Thymus (tissue), 11 donors: ENCODE results near the gene IFI35. TPM values are rescaled to one million over a fixed set of nuclear protein-coding genes. Genes with fewer than 3 reads are reported as not detected.
"Not testable (repeated sequence)": the region's sequence is repeated elsewhere in the genome, so short reads cannot be mapped to it uniquely, and the experiment has no call there.

Experiments
- DNase-seq, 9 donors: peaks; one replicate each; pipeline ENCODE4 v3.0.0-alpha.2; 2013; ENCODE audit warnings: low spot score in 9 of 9, low read depth in 6 of 9, missing footprints in 1 of 9
- H3K27ac ChIP-seq, 2 donors: one replicate each; pipeline ENCODE4 v1.5.1; 2013; ENCODE audit warnings: control low read depth in 1 of 2, low read depth in 1 of 2, low read length in 1 of 2, mild to moderate bottlenecking in 1 of 2, moderate library complexity in 1 of 2
- H3K27me3 ChIP-seq, 2 donors: one replicate each; pipeline ENCODE4 v1.5.1; 2013; ENCODE audit warnings: low read length in 1 of 2; ENCODE audit not compliant: control insufficient read depth in 2 of 2, insufficient read depth in 1 of 2
- H3K36me3 ChIP-seq, 2 donors: one replicate each; pipeline ENCODE4 v1.5.1; 2013; ENCODE audit warnings: low read length in 1 of 2, mild to moderate bottlenecking in 1 of 2, moderate library complexity in 1 of 2; ENCODE audit not compliant: control insufficient read depth in 2 of 2, insufficient read depth in 2 of 2
- H3K4me1 ChIP-seq, 2 donors: one replicate each; pipeline ENCODE4 v1.5.1; 2013; ENCODE audit warnings: low read length in 2 of 2; ENCODE audit not compliant: control insufficient read depth in 2 of 2, insufficient read depth in 2 of 2
- H3K4me3 ChIP-seq, 2 donors: one replicate each; pipeline ENCODE4 v1.5.1; 2013; ENCODE audit warnings: low read length in 2 of 2, control low read depth in 1 of 2, mild to moderate bottlenecking in 1 of 2
- H3K9me3 ChIP-seq, 2 donors: one replicate each; pipeline ENCODE4 v1.5.1; 2013; ENCODE audit warnings: low read length in 1 of 2, mild to moderate bottlenecking in 1 of 2; ENCODE audit not compliant: control insufficient read depth in 2 of 2, insufficient read depth in 1 of 2
- WGBS: extraction: QIAGEN DNeasy Blood & Tissue Kit; methylation state at CpG from one replicate; pipeline ENCODE4 v1.1.7; 2013; 5-methylcytosine and 5-hydroxymethylcytosine counted together
- polyA plus RNA-seq: library from polyadenylated mRNA; stranded (reverse); fragments of 200-250 nt; gene quantifications from one replicate; pipeline ENCODE4 v1.2.3, GENCODE V29; 2013
- total RNA-seq: library from RNA; stranded (reverse); fragments of 120-200 nt; gene quantifications from one replicate; pipeline ENCODE4 v1.2.4, GENCODE V29; 2013
- donor health status: healthy.

Gene IFI35
- total and polyA plus RNA-seq, 2 donors = 47.6 to 53.1 TPM

DNA sequence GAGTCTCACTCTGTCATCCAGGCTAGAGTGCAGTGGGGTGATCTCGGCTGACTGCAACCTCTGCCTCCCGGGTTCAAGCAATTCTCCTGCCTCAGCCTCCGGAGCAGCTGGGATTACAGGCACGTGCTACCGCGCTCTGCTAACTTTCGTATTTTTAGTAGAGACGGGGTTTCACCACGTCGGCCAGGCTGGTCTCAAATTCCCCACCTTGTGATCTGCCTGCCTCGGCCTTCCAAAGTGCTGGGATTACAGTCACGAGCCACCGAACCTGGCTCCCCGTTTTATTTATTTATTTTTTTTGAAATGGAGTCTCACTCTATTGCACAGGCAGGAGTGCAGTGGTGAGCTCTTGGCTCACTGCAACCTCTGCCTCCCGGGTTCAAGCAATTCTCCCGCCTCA lies 30.9 kb upstream of the IFI35 start:
- 93% methylated on average over 16 of the region's 16 CpGs for WGBS
- H3K36me3 ChIP-seq, DNase-seq, H3K9me3 ChIP-seq, H3K27ac ChIP-seq, H3K4me3 ChIP-seq, H3K27me3 ChIP-seq: not testable (repeated sequence)
- peaks cover 3 to 13% of the 10 kb centered on the region in 2 donors for H3K4me1 ChIP-seq

DNA sequence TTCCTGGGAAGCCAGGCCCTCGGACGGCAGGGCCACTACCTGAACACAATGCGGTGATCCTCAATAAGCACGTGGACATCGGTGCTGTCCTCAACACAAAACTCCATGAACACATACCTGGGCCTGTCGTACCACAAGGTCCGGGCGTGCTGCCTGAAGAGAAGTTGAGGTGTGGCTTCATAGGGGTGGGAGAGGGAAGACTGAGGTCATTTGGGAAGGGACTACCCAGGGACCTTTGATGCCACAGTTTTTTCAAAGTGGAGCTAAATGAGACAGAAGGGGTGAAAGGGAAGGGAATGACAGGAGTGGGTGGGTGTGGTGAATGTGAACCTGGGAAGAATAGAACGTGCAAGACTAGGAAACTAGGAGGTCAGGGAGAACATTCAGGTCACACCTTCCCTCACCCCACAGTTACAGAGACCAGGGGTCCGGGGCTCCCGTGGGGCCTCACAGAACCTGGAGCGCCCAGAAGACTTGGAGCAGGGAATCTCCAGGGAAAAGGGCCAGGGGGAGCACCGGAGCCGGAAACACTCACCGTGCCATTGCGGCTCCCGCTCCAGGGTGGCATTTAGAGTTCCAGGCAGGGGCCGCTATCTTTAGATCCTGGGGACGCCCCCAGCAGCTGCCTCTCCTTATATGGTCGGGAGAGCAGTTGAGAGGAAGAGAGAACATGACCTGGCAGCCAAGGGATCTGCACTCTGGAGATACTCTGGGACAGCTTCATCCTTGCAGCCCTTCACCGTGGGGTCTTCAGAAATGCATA lies 26.9 kb upstream of the IFI35 start, which contains the start of gene PTGES3L:
Gene PTGES3L, minus strand, starts transcription at position 570 of the 763 bp plus-strand sequence. Its CDS starts 27 bp downstream, at position 543.
- Histone ChIP-seq H3K9me3 (peaks cover 0 to 4% of the 10 kb centered on the region in 2 donors), H3K4me1 (peaks cover 14 to 26% of the 10 kb centered on the region in 2 donors), H3K27me3 (no peaks in the 10 kb centered on the region), H3K27ac (peak within 1 kb of the TSS; percentile 86 to 93), H3K36me3 (peaks cover 0 to 5% of the 10 kb centered on the region in 2 donors), H3K4me3 (peak within 1 kb of the TSS; percentile 85 to 97)
- DNase-seq = peak in 3 of 9 donors; percentile 14 to 38 (median 36)
- 39% methylated on average over 21 of the region's 21 CpGs for WGBS

DNA sequence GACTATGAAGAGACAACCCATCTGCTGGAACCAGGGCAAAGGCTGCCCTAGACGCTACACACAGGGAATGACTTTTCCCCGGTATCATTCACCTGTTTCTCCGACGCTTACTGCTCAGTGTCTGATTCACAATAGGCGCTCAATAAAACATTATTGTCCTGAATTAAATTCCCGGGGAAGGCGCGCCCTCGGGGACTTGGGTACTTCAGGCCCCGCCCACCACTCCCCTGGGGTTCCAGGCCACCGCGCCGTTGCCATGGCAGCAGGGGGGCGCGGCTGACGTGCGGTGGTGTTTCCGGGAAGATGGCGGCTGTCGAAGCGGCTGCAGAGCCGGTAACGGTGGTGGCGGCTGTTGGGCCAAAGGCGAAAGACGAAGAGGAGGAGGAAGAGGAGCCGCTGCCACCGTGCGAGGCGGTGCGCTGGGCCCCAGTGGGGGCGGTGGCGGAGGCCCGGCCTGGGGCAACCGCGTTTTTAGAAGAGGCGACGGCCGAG lies 26.3 kb upstream of the IFI35 start, which contains the start of gene RUNDC1:
Gene RUNDC1, plus strand, starts transcription at position 292 of the 492 bp plus-strand sequence. Its CDS starts 12 bp downstream, at position 304.
- H3K27me3 ChIP-seq = no peaks in the 10 kb centered on the region
- H3K9me3 ChIP-seq = peaks cover 0 to 4% of the 10 kb centered on the region in 2 donors
- peak within 1 kb of the TSS; percentile 85 to 97 for H3K4me3 ChIP-seq
- DNase-seq = peak; percentile 71 to 94 (median 86)
- peak within 1 kb of the TSS; percentile 86 to 93 for H3K27ac ChIP-seq
- WGBS = under 1% methylated on average over 39 of the region's 39 CpGs
- H3K36me3 ChIP-seq = peaks cover 4 to 9% of the 10 kb centered on the region in 2 donors
- H3K4me1 ChIP-seq = peaks cover 14 to 26% of the 10 kb centered on the region in 2 donors

DNA sequence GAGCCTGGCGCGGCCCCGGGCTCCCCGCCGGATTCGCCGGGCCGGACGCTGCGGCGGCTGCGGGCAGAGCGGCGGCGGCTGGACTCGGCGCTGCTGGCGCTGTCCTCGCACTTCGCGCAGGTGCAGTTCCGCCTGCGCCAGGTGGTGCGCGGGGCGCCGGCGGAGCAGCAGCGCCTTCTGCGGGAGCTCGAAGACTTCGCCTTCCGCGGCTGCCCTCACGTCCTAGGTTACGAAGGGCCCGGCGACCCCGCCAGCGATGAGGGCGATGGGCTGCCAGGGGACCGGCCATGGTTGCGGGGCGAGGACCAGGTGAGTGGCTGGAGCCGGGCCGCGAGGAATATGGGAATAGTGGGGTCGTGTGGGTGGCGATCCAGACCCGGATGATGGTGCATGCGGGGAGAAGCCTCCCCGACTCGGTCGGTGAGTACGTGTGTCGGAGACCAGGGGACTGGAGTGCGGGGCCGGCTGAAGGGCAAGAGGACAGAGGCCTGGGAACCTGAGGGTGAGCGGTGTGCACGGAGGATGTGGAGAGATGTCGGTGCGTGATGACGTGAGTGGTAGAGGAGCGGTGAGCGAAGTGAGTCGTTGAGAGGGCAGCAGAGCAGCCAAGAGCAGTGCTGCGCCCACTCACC lies 25.7 kb upstream of the IFI35 start:
- Histone ChIP-seq H3K27me3 (no peaks in the 10 kb centered on the region), H3K36me3 (peaks cover 6 to 15% of the 10 kb centered on the region in 2 donors), H3K4me1 (peaks cover 14 to 26% of the 10 kb centered on the region in 2 donors), H3K4me3 (peak overlapping the region; percentile 85 to 97), H3K9me3 (peaks cover 0 to 4% of the 10 kb centered on the region in 2 donors), H3K27ac (peak overlapping the region; percentile 86 to 93)
- under 1% methylated on average over 67 of the region's 67 CpGs for WGBS
- peak in 6 of 9 donors; percentile 30 to 66 (median 40) for DNase-seq

DNA sequence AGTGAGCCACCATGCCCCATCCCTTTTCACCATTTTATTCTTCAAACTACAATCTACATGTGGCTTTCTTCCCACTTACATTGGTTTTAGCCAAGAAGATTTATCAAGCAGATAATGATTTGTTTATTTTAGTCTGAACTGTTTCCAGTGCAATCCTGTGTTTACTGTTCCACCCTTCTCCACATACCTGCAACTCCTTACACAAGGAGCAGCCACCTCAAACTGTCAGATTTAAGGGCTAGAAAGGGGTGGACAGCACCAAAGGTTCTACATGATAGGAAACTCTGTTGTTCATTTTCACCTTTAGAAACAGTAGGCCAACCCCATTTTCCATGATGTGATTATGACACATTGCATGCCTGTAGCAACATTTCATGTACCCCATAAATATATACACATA lies 24.3 kb upstream of the IFI35 start:
- Histone ChIP-seq H3K36me3 (peaks cover 19 to 26% of the 10 kb centered on the region in 2 donors), H3K27ac (no peak overlapping the region), H3K27me3 (no peaks in the 10 kb centered on the region), H3K9me3 (peaks cover 0 to 4% of the 10 kb centered on the region in 2 donors), H3K4me1 (peaks cover 14 to 26% of the 10 kb centered on the region in 2 donors), H3K4me3 (no peak overlapping the region)
- no peak for DNase-seq

DNA sequence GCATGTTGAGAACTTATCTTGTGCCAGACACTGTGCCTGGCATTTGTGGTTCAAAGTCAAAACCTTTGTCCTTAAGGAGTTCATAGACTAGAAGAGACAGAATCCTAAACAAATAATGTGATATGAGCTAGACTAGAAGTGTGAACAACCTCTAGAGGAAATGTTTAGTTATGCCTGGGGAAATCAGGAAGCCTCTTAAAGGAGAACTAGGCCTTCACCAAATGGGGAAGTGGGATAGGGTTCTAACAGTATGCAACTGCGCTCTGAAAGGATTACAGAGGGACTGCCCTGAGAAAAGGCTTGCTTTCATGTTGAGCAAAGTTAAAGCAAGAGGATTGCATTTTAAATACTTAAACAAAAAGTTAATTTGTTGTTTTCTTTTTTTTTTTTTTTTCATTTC lies 21.4 kb upstream of the IFI35 start:
- DNase-seq = peak in 1 of 9 donors; percentile 22
- Histone ChIP-seq H3K4me1 (peaks cover 10 to 15% of the 10 kb centered on the region in 2 donors), H3K9me3 (peaks cover 0 to 4% of the 10 kb centered on the region in 2 donors), H3K27me3 (no peaks in the 10 kb centered on the region), H3K27ac (peak overlapping the region in 1 of 2 donors; percentile 5), H3K4me3 (no peak overlapping the region), H3K36me3 (peaks cover 45 to 47% of the 10 kb centered on the region in 2 donors)
- 70% methylated on average over 1 of the region's 1 CpG for WGBS

DNA sequence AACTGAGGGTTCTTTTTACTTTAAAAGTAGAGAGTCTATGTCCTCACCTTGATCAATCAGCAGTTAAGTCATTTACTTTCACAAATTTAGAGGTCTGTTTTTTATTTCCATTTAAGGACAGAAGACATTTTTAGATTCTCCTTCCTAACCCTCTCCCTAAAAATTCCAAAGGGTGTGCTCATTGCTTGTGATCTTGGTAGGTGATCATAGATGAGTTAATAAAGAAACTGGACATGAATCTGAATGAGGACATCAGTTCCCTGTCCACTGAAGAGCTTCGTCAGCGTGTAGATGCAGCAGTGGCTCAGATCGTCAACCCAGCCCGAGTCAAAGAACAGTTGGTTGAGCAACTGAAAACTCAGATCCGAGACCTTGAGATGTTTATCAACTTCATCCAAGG lies 17.4 kb upstream of the IFI35 start:
- Histone ChIP-seq H3K27ac (no peak overlapping the region), H3K27me3 (no peaks in the 10 kb centered on the region), H3K9me3 (no peaks in the 10 kb centered on the region), H3K36me3 (peaks cover 73 to 78% of the 10 kb centered on the region in 2 donors), H3K4me1 (no peaks in the 10 kb centered on the region), H3K4me3 (no peak overlapping the region)
- DNase-seq = no peak
- 99% methylated on average over 5 of the region's 5 CpGs for WGBS

DNA sequence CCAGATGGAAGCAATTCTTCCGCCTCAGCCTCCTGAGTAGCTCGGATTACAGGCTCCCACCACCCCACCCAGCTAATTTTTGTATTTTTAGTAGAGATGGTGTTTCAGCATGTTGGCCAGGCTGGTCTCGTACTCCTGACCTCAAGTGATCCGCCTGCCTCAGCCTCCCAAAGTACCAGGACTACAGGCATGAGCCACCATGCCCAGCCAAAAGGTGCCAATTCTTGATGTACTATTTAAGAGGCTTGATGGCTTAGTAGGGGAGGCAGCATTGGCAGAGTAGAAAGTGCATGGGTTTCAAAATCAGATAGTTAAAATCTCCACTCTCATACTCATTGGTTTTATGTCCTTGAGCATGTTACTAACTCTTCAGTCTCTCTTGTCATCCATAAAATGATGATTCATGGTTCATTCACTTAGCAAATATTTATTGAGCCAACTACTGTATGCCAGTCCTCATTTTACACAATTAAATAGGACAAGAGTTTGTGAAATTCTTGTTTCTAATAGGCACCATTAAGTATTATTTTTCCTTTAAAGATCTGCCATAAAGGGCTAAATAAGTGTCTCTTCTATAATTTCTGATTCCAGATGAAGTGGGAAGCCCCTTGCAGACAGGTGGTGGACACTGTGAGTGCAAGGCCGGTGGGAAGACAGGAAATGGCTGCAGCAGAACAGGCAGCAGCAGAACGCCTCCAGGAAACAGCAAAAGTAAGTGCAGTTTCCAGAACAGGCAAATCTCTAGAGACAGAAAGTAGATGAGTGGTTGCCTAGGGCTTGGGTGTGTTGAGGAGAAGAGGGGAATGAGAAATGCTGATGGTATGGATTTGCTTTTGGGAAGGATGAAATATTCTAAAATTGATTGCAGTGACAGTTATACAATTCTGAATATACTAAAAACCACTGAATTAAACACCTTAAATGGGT lies 16.6 kb upstream of the IFI35 start:
- Histone ChIP-seq H3K4me3 (no peak overlapping the region), H3K27me3 (no peaks in the 10 kb centered on the region), H3K27ac (no peak overlapping the region), H3K4me1 (no peaks in the 10 kb centered on the region), H3K9me3 (no peaks in the 10 kb centered on the region), H3K36me3 (peaks cover 70 to 72% of the 10 kb centered on the region in 2 donors)
- 96% methylated on average over 6 of the region's 6 CpGs for WGBS
- DNase-seq = no peak
